Measurements from ENCODE around the gene OR2B6. TPM values are rescaled to one million over a fixed set of nuclear protein-coding genes. Genes with fewer than 3 reads are reported as not detected.

The OR2B6 gene
- polyA plus RNA-seq, 3 donors, result 0.14 to 0.33 (median 0.17) TPM

DNA sequence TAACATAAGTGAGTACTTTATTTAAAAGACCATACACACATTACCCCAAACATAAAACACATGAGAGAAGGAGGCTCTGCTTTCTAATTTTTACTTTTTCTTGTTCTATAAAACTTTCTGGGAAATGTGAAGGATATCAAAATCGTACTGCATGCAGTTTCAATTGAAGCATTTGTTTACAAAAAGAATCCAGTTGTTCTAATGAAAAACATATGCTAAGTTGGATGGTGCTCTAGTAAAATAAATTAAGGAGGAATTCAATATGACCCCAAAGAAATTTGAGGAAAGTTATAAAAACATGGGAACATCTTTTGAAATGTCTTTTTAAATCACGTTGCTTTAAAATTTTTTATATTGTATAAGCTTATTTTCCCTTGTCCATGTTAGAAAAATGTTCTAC, 37.6 kb downstream of the OR2B6 start:
- DNase-seq (ENCODE audit: low read depth in 3 of 3, low spot score in 2 of 3), result no peak

DNA sequence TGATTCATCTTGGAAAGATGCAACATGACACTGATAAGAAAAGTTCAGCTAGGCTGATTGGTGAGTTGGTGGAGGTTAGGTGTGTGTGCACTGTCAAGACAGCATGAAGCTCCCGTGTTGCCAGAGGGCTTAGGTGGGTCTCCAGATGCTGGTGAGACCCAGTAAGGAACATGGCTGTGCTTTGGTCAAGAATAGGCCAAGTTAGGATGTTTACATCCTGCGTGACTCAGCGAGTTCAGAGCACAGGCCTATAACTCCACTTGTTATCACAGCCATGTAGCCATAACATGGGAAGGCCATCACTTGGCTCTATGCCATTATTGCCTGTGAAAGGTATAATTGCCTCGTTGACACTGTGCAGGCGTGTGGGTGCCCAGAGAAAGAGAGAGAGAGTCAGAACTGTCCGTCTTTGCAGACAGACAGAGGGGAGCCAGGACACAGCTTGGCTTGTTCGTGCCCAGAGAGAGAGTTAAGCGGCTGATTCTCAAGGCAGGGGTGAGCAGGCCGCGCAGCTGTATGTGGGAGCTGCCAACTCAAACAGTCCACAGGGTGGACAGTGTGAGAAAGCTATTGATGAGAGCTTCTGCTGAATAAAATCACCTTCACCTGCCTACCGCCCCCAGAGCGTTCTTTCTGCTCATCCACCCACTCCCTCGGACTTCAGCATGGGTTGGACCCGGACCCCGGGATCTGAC, 43.5 kb downstream of the OR2B6 start:
- DNase-seq (ENCODE audit: low read depth in 3 of 3, low spot score in 2 of 3), result no peak

DNA sequence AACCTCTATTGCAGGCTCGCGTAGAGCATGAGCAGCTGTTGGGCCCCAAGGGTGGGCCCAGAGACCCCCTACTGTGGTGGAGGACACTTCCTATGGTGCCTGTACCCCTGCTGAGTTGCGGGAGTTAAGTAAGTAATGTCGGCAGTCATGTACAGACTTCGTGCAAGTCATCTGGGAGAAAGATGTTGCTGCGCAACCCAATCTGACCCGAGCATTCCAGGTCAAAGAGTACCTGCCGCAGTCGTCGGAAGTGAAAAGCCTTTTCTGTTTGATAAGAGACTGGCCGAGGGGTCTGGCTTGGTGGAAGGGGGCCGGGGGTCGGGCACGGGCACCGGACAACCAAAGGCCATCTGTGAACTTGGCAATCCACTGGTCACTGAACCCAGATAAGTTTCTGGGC, 44.3 kb downstream of the OR2B6 start:
- no peak for DNase-seq (ENCODE audit: low read depth in 3 of 3, low spot score in 2 of 3)

DNA sequence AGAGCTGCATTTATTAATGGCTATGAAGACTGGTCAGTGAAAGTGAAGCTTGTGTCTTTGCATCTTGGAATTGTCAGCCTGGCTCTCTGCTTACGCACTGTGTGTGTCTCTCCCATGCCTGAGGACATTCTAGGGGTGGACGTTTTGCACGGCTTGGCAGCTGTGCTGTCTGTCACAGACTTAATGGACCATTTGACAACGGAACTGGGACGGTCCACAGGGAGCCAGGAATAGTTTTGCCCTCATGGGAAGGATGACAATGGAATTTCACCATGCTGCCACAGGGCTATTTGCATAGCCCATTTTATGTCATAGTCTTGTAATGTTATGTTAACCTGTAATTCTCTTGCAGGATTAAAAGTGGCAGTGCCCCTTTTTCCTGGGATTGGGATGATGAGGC, 44.7 kb downstream of the OR2B6 start:
- DNase-seq (ENCODE audit: low read depth in 3 of 3, low spot score in 2 of 3), result peak in 1 of 3 donors; percentile 24

DNA sequence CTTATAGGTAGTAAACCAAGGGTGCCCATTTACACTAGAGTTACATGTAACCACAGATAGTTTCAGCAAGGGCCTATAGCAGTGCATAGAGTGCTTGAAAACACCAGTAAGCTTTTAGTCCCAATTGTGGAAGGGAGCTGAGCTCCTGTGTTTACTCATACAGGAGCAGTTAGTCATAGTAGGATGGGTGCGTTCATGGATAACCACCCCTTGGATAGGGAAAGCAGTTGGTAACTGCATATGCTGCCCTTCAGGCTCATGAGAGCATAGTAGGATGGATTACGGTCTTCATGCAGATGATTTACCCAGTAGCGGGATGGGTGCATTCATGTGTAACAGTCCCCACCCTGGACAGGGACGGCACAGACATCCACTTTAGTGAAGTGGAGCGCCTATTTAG, 45.1 kb downstream of the OR2B6 start:
- DNase-seq (ENCODE audit: low read depth in 3 of 3, low spot score in 2 of 3), result no peak

DNA sequence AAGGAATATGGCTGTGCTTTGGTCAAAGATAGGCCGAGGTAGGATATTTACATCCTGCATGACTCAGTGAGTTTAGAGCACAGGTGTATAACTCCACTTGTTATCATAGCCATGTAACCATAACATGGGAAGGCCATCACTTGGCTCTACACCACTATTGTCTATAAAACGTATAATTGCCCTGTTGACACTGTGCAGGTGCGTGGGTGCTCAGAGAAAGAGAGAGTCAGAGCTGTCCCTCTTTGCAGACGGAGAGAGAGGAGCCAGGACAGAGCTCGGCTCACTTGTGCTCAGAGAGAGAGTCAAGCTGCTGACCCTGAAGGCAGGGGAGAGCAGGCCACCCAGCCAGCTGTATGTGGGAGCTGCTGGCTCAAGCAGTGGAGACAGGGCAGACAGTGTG, 46.0 kb downstream of the OR2B6 start:
- no peak for DNase-seq (ENCODE audit: low read depth in 3 of 3, low spot score in 2 of 3)

DNA sequence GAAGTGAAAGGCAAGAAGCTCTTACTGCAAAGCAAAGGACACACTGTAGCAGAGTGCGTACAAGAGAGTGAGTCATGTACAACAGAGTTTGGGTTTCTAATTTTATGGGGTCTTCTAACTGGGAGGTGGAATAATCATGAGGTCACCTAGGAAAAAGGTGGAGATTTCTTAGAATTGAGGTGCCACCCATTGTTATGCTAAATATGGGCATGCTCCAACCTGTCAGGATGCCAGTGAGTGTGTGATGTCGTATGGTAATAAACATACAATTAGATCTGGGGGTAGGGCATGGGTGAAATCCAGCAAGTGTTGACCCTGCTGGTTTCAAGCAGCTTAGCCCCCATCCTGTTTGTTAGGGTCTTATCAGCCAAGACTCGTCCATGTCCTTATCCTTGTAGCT, 46.6 kb downstream of the OR2B6 start:
- DNase-seq (ENCODE audit: low read depth in 3 of 3, low spot score in 2 of 3), result no peak

DNA sequence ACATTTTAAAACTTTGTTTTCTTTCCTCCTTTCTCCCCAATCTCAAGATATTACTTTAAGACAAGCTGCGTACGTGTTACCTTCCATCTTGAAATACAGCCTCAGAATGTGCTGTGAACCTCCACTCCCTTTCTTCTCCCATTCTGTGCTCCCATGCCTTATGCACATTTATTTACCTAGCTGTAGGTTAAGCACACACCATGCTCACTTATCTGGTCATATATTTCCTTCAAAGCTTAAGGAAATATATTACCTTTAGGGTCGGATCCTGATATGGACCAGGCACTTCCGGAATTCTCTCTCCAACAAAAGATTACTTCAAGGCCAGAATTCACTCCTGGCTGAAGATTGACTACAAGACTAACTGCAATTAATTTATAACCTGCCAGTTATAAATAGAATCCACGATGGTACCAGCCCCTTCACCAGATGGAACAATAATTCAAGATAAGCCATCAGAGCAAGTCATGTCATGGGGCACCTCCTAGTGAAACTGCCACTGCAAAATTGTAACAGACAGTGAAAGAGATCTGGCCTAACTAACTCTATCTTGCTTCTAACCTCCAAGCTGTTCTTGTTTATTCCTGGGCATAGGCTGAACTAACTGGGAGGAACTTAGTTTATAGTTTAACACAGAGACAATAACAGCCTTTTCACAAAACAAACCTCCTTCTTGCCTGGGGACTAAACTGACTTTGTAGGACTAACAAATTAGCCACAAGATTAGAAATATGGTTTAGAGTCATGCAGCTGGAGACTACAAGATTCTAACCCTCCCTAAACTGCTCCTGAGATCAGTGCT, 47.5 kb downstream of the OR2B6 start:
- DNase-seq (ENCODE audit: low read depth in 3 of 3, low spot score in 2 of 3), result no peak

DNA sequence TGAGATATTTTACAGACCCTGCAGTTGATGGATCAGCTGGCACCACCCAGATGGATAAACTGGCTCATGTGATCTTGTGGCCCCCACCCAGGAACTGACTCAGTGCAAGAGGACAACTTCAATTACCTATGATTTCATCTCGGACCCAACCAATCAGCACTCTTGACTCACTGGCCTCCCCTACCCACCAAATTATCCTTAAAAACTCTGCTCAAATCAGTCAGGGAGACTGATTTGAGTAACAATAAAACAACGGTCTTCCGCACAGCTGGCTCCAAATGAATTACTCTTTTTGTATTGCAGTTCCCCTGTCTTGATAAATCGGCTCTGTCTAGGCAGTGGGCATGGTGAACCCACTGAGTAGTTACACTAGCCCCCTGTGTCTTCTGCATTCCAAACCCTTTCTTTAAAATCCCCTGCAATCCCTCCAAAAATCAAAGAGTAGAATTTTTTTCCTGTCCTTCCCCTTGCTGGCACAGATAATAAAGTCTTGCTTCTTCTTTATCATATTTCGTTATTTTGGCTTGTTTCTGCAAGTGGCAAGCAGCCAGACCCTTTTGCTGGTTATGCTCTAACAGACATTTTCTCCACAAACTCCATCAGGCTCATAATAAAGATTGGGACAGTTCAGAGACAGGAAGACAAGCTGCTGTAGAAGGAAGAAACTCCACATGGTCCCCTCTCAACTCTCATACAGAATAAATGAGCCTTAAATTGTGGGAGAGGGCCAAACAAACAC, 48.3 kb downstream of the OR2B6 start:
- DNase-seq (ENCODE audit: low read depth in 3 of 3, low spot score in 2 of 3), result no peak

DNA sequence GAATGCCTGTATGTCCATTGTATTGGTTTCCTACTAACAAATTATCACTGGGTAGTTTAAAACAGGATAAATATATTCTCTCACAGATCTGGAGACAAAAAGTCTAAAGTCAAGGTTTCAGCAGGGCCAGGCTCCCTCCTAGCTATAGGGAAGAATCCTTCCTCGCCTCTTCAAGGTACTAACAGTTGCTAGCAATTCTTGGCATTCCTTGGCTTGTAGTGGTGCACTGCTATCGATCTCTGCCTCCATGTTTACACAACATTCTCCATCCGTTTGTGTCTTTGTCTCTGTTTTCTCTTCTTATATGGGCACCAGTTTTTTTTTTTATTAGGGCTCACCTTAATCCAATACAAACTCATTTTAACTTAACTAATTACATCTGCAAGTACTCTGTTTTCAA, 48.9 kb downstream of the OR2B6 start:
- DNase-seq (ENCODE audit: low read depth in 3 of 3, low spot score in 2 of 3), result no peak

Other genes starting within 250 kb of the OR2B6 start
- not detected for gene OR2B2, start 44.8 kb upstream of the OR2B6 start, polyA plus RNA-seq (ENCODE audit: insufficient read length in 3 of 3)
- gene ZNF165, start 123.3 kb downstream of the OR2B6 start, polyA plus RNA-seq (ENCODE audit: insufficient read length in 3 of 3), result 1 to 10 TPM; 4.3 to 4.8 (median 4.7) TPM
- 10 to 100 TPM; 11.2 to 15.0 (median 12.1) TPM for gene ZSCAN16, start 167.4 kb downstream of the OR2B6 start, polyA plus RNA-seq (ENCODE audit: insufficient read length in 3 of 3)
- 10 to 100 TPM; 36.8 to 44.7 (median 39.8) TPM for gene ZKSCAN8, start 184.6 kb downstream of the OR2B6 start, polyA plus RNA-seq (ENCODE audit: insufficient read length in 3 of 3)